ENCODE data around the gene NUDT12.

- no peak for TF ChIP-seq EGR1 (IDR thresholded peaks at IDR 0.05)
- no peak for TF ChIP-seq EP300 (IDR thresholded peaks at IDR 0.05; ENCODE audit: borderline replicate concordance)
- TF ChIP-seq ZBTB7A (IDR thresholded peaks at IDR 0.05; ENCODE audit: low read depth) = no peak
- TF ChIP-seq REST (IDR thresholded peaks at IDR 0.05; ENCODE audit: low read depth) = no peak
- TF ChIP-seq CEBPB (IDR thresholded peaks at IDR 0.05) = no peak
- TF ChIP-seq TCF12 (IDR thresholded peaks at IDR 0.05; ENCODE audit: low read depth) = no peak
- no peak for TF ChIP-seq MAX (IDR thresholded peaks at IDR 0.05)
- TF ChIP-seq FOXM1 (IDR thresholded peaks at IDR 0.05; ENCODE audit: borderline replicate concordance, low read depth) = no peak
- TF ChIP-seq YY1 (IDR thresholded peaks at IDR 0.05; ENCODE audit: low read depth) = no peak
- TF ChIP-seq RAD21 (IDR thresholded peaks at IDR 0.05; ENCODE audit: low read depth) = no peak
- TF ChIP-seq TEAD4 (IDR thresholded peaks at IDR 0.05) = no peak
These were observed 39.3 kb downstream of the NUDT12 start for GRCh38 chr5:103523319-103523718.

All from Ishikawa (cell line).